Loucy (cell line): Measurements from ENCODE around the gene ZNF660.
"Not testable (repeated sequence)": the region's sequence is repeated elsewhere in the genome, so short reads cannot be mapped to it uniquely, and the experiment has no call there.

Experiments
- H2AFZ ChIP-seq: fragments of 200-600 bp; sonication (generic); 2 replicates; pipeline ENCODE4 v1.6.0; 2016; ENCODE audit warnings: antibody characterized with exemption, mild to moderate bottlenecking, low read length, moderate library complexity
- H3F3A ChIP-seq: fragments of 200-600 bp; 2 replicates; pipeline ENCODE4 v1.6.0; 2016; ENCODE audit warnings: antibody characterized with exemption, low read depth, mild to moderate bottlenecking
- H3K27me3 ChIP-seq: fragments of 200-600 bp; sonication (generic); 2 replicates; pipeline ENCODE4 v1.6.1; 2014; ENCODE audit warnings: low read length, mild to moderate bottlenecking; ENCODE audit not compliant: insufficient read depth, poor library complexity, severe bottlenecking
- H3K36me3 ChIP-seq: fragments of 200-600 bp; sonication (generic); 2 replicates; pipeline ENCODE4 v1.6.1; 2016; ENCODE audit warnings: low read length; ENCODE audit not compliant: insufficient read depth
- H3K4me1 ChIP-seq: fragments of 200-600 bp; sonication (generic); 2 replicates; pipeline ENCODE4 v1.5.1; 2014; ENCODE audit warnings: low read length, mild to moderate bottlenecking; ENCODE audit not compliant: insufficient read depth, poor library complexity, severe bottlenecking
- H3K4me2 ChIP-seq: fragments of 200-600 bp; sonication (generic); 2 replicates; pipeline ENCODE4 v1.6.0; 2014; ENCODE audit warnings: antibody characterized with exemption, low read length, low read depth, mild to moderate bottlenecking; ENCODE audit not compliant: poor library complexity, severe bottlenecking
- H3K4me3 ChIP-seq: fragments of 200-600 bp; sonication (generic); 2 replicates; pipeline ENCODE4 v1.5.1; 2014; ENCODE audit warnings: low read length, mild to moderate bottlenecking, mixed read lengths; ENCODE audit not compliant: poor library complexity, severe bottlenecking
- H3K79me2 ChIP-seq: fragments of 200-600 bp; sonication (generic); 2 replicates; pipeline ENCODE4 v1.6.1; 2014; ENCODE audit warnings: low read length; ENCODE audit not compliant: insufficient read depth
- H3K9ac ChIP-seq: fragments of 200-600 bp; sonication (generic); 2 replicates; pipeline ENCODE4 v1.6.0; 2014; ENCODE audit warnings: mild to moderate bottlenecking, low read depth, low read length, moderate library complexity; ENCODE audit not compliant: poor library complexity, severe bottlenecking
- H3K9me2 ChIP-seq: fragments of 200-600 bp; sonication (generic); replicated peaks from 2 replicates; pipeline ENCODE4 v1.6.1; 2016; ENCODE audit warnings: low read depth, low read length, mixed read lengths
- H3K9me3 ChIP-seq: fragments of 200-600 bp; sonication (generic); 2 replicates; pipeline ENCODE4 v1.6.1; 2014; ENCODE audit warnings: mild to moderate bottlenecking, antibody characterized with exemption, low read length, low read depth; ENCODE audit not compliant: insufficient read depth
- H4K20me1 ChIP-seq: fragments of 200-600 bp; sonication (generic); 2 replicates; pipeline ENCODE4 v1.6.0; 2014; ENCODE audit warnings: antibody characterized with exemption, low read length, mild to moderate bottlenecking; ENCODE audit not compliant: insufficient read depth, poor library complexity, severe bottlenecking
- CTCF ChIP-seq: fragments of 200-600 bp; sonication (generic); conservative IDR thresholded peaks from 2 replicates; pipeline ENCODE4 v1.5.1; 2014; ENCODE audit warnings: mild to moderate bottlenecking, antibody characterized with exemption, low read length
- EZH2phosphoT487 ChIP-seq: fragments of 200-600 bp; IDR thresholded peaks from 2 replicates; pipeline ENCODE4 v1.6.1; 2018; ENCODE audit warnings: antibody characterized with exemption, mild to moderate bottlenecking, moderate library complexity, borderline replicate concordance

Gene ZNF660

GRCh38 chr3:44580971-44581370 is 3.8 kb upstream of the ZNF660 start:
- H3F3A ChIP-seq, H2AFZ ChIP-seq, H3K27me3 ChIP-seq, H3K4me3 ChIP-seq, H3K9me3 ChIP-seq, H3K36me3 ChIP-seq, H3K9me2 ChIP-seq, H3K9ac ChIP-seq, H4K20me1 ChIP-seq, H3K4me2 ChIP-seq: not testable (repeated sequence)
- Histone ChIP-seq H3K79me2 (peaks cover 12% of the 10 kb centered on the region), H3K4me1 (peaks cover 15% of the 10 kb centered on the region)

- no peaks in the 10 kb centered on the region for H4K20me1 ChIP-seq
Measured at GRCh38 chr3:44596621-44597020, 11.9 kb downstream of the ZNF660 start.

GRCh38 chr3:44601749-44602148 is 17.0 kb downstream of the ZNF660 start:
- Histone ChIP-seq H3K9me3 (no peaks in the 10 kb centered on the region), H3K4me2 (no peak overlapping the region), H3K4me3 (no peak overlapping the region), H3K9ac (no peak overlapping the region), H2AFZ (no peak overlapping the region), H3K79me2 (no peaks in the 10 kb centered on the region), H3F3A (0 out of 2 replicates have a peak, but pooled peaks cover 3% of the 10 kb centered on the region), H3K27me3 (no peaks in the 10 kb centered on the region), H3K9me2 (no peaks in the 10 kb centered on the region), H3K36me3 (peaks cover 6% of the 10 kb centered on the region; the same call in 1 of the 2 replicates), H4K20me1 (no peaks in the 10 kb centered on the region), H3K4me1 (no peaks in the 10 kb centered on the region)
- TF ChIP-seq EZH2phosphoT487 (no peak), CTCF (no peak)

More at GRCh38 chr3:44596621-44597020, 11.9 kb downstream of the ZNF660 start:
- H3K36me3 ChIP-seq, result peaks cover 29% of the 10 kb centered on the region; the same call in 1 of the 2 replicates
- no peak overlapping the region for H3K9ac ChIP-seq
- H3K4me3 ChIP-seq, result no peak overlapping the region
- no peaks in the 10 kb centered on the region for H3K79me2 ChIP-seq
- TF ChIP-seq EZH2phosphoT487 (no peak), CTCF (no peak)
- H3K4me1 ChIP-seq, result no peaks in the 10 kb centered on the region
- no peaks in the 10 kb centered on the region for H3F3A ChIP-seq
- H3K27me3 ChIP-seq, result no peaks in the 10 kb centered on the region
- no peaks in the 10 kb centered on the region for H3K9me2 ChIP-seq
- peaks cover 23% of the 10 kb centered on the region; the same call in 1 of the 2 replicates for H3K9me3 ChIP-seq
- H2AFZ ChIP-seq, result no peak overlapping the region
- H3K4me2 ChIP-seq, result no peak overlapping the region

GRCh38 chr3:44612678-44613077 is 27.9 kb downstream of the ZNF660 start:
- H3K9ac ChIP-seq, result no peak overlapping the region
- H3F3A ChIP-seq, result no peaks in the 10 kb centered on the region
- no peak overlapping the region for H3K4me2 ChIP-seq
- no peak for TF ChIP-seq CTCF
- no peak for TF ChIP-seq EZH2phosphoT487
- no peaks in the 10 kb centered on the region for H3K27me3 ChIP-seq
- H3K9me3 ChIP-seq, result no peaks in the 10 kb centered on the region
- H3K36me3 ChIP-seq, result no peaks in the 10 kb centered on the region
- no peaks in the 10 kb centered on the region for H4K20me1 ChIP-seq
- H3K4me1 ChIP-seq, result no peaks in the 10 kb centered on the region
- H3K4me3 ChIP-seq, result no peak overlapping the region
- H3K9me2 ChIP-seq, result no peaks in the 10 kb centered on the region
- H2AFZ ChIP-seq, result no peak overlapping the region
- no peaks in the 10 kb centered on the region for H3K79me2 ChIP-seq
